ENCODE data around the gene NDUFAF8.

DNA sequence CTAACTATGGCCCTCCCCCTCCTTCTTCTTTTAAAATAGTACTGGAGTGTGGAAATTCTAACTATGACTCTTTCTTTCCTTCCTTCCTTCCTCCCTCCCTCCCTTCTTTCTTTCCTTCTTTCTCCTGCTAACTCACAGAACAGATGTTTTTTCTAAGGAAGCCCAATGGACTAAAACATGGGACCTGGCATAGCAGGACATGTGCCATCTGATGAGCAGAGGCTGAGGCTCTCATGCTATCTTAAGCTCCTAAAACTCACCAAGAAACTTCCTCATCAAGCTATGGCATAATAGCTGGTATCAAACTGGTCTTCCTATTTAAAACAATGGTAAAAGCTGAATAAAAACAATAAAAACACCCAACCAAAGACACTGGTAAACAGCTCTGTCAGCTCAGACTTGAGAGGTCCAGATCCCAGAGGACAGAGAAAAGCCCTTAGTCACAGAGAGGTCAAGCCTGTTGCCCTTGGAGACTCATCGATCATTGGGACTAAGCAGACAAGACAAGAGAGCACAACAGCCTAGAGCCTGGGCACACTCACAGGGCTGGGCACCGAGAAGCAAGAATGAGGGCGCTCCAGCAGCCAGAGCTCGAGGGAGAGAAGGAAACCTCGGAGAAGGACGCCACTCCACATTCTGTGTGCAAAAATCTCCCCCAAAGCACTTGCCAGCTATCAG, 28.4 kb downstream of the NDUFAF8 start:
- TF ChIP-seq CTCF (IDR thresholded peaks at IDR 0.05) (no peak), MAFK (IDR thresholded peaks at IDR 0.05; ENCODE audit: partially characterized antibody) (no peak), POLR2A (IDR thresholded peaks at IDR 0.05; ENCODE audit: low read length) (no peak), RCOR1 (IDR thresholded peaks at IDR 0.05; ENCODE audit: low read depth, low read length) (no peak), USF2 (IDR thresholded peaks at IDR 0.05) (no peak), E2F6 (IDR thresholded peaks at IDR 0.05; ENCODE audit: borderline replicate concordance, low read depth) (no peak), TFCP2L1 (CRISPR knock-in tag; IDR thresholded peaks at IDR 0.05) (no peak)
